Suprapubic skin (tissue), 3 donors: ENCODE measurements around the gene KIF20B.

Source experiments
- CTCF ChIP-seq, 2 donors: fragments of 200-600 bp in 1 of 2; fragments of 450-650 bp in 1 of 2; sonication (generic) in 1 of 2; IDR thresholded peaks; one replicate each; pipeline ENCODE4 v1.5.1; 2016 to 2019; ENCODE audit warnings: antibody characterized with exemption in 2 of 2, mild to moderate bottlenecking in 1 of 2, moderate library complexity in 1 of 2
- EP300 ChIP-seq: sonication (generic); formaldehyde crosslinking; IDR thresholded peaks from one replicate; pipeline ENCODE4 v1.6.1; 2017; ENCODE audit warnings: antibody characterized with exemption
- POLR2A ChIP-seq, 2 donors: fragments of 450-650 bp; IDR thresholded peaks; one replicate each; pipeline ENCODE4 v1.6.1; 2017; ENCODE audit warnings: antibody characterized with exemption in 2 of 2, mild to moderate bottlenecking in 2 of 2, moderate library complexity in 2 of 2

GRCh38 chr10:89755374-89755773 lies 54.0 kb downstream of the KIF20B start:
- no peak for TF ChIP-seq EP300
- no peak for TF ChIP-seq POLR2A (IDR thresholded peaks at IDR 0.05)
- no peak for TF ChIP-seq CTCF (IDR thresholded peaks at IDR 0.05)
